ENCODE measurements around the gene FBXL16. TPM values are rescaled to one million over a fixed set of nuclear protein-coding genes. Genes with fewer than 3 reads are reported as not detected.
A peak's percentile ranks its signal among the peaks of the same experiment; 100 is the strongest.
"Not testable (repeated sequence)": the region's sequence is repeated elsewhere in the genome, so short reads cannot be mapped to it uniquely, and the experiment has no call there.

FBXL16 gene
- total RNA-seq, 2 donors from 2014 or later, result 1.0 to 2.3 TPM

DNA sequence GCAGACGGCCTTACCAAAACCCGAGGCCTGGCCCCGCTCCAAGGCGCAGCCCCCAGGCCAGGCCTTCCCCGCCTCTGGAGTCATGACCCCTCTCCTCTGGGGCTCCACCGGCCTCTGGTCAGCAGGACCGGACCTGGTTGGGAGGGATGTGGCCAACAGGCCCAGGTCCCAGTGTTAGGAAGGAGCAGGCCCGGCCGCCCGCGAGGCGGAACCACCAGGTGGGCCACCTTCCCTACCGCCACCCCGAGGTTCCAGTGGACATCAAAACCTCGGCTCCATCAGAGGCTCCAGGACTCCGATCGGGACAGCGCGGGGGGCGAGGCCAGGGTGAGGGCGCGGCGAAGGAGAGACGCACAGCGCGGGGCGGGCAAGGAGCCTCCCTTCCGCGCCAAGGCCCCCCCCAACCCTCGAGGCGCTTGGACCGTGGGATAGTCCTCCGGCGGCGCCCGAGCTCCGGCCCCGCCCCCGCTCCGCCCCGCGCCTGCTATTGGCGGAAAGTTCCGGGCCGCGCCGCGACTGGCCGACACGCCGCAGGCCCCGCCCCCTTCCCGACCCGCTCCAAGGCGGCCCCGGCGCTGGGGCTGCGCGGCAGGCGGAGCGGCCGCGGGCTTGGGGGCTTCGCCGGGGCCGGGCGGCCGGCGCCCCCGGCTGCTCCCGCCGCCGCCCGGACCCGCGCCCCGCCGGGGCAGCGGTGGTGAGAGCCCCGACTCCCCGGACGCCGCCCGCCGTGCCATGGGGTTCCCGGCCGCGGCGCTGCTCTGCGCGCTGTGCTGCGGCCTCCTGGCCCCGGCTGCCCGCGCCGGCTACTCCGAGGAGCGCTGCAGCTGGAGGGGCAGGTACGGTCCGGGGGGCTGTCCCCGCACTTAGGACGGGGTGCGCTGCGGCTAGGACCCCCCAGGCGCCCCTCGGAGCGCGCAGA, 9.2 kb upstream of the FBXL16 start, which contains the start of gene METRN:
Gene METRN, plus strand, starts transcription at position 561 of the 919 bp plus-strand sequence. Its CDS starts 172 bp downstream, at position 733.
- intact Hi-C loops (cut with DNase I), result loop anchor here (5.0 kb wide), 1 partner anchor 337 kb away; no protein-coding TSS in a partner anchor
- H3K36me3 ChIP-seq (replicated peaks in 1 of 2; ENCODE audit: insufficient read depth in 1 of 2, low read depth in 2 of 2), result no peaks in the 10 kb centered on the region
- peaks cover 59% of the 10 kb centered on the region for H3K4me1 ChIP-seq
- TF ChIP-seq POLR2A (IDR thresholded peaks at IDR 0.05), result no peak
- no peak for TF ChIP-seq CTCF (IDR thresholded peaks at IDR 0.05)
- H3K27ac ChIP-seq, result peak within 1 kb of the TSS; percentile 16 to 73 (median 63)
- H3K27me3 ChIP-seq, result peaks cover 0 to 15% of the 10 kb centered on the region in 2 donors
- no peaks in the 10 kb centered on the region for H3K9me3 ChIP-seq
- ATAC-seq (peak; percentile 91), DNase-seq (peak; percentile 92 to 95 (median 93))
- 3 to 6% methylated on average over 5 to 55 of the region's 108 CpGs for WGBS, 2 donors
- peak within 1 kb of the TSS; percentile 25 to 43 for H3K4me3 ChIP-seq

GRCh38 chr16:714079-714478, 8.5 kb upstream of the FBXL16 start:
- H3K4me1 ChIP-seq, result peaks cover 52% of the 10 kb centered on the region
- DNase-seq (no peak), ATAC-seq (no peak)
- H3K4me3 ChIP-seq, result no peak overlapping the region
- H3K36me3 ChIP-seq (replicated peaks in 1 of 2; ENCODE audit: insufficient read depth in 1 of 2, low read depth in 2 of 2), result no peaks in the 10 kb centered on the region
- H3K27ac ChIP-seq, result no peak overlapping the region
- 74 to 81% methylated on average over 2 to 11 of the region's 11 CpGs for whole genome bisulfite sequencing, 2 donors
- intact Hi-C loops (cut with DNase I), result loop anchor here (5.0 kb wide), 1 partner anchor 338 kb away; no protein-coding TSS in a partner anchor
- no peak for TF ChIP-seq CTCF (IDR thresholded peaks at IDR 0.05)
- TF ChIP-seq POLR2A (IDR thresholded peaks at IDR 0.05), result no peak
- H3K27me3 ChIP-seq, result peaks cover 0 to 16% of the 10 kb centered on the region in 2 donors
- no peaks in the 10 kb centered on the region for H3K9me3 ChIP-seq

DNA sequence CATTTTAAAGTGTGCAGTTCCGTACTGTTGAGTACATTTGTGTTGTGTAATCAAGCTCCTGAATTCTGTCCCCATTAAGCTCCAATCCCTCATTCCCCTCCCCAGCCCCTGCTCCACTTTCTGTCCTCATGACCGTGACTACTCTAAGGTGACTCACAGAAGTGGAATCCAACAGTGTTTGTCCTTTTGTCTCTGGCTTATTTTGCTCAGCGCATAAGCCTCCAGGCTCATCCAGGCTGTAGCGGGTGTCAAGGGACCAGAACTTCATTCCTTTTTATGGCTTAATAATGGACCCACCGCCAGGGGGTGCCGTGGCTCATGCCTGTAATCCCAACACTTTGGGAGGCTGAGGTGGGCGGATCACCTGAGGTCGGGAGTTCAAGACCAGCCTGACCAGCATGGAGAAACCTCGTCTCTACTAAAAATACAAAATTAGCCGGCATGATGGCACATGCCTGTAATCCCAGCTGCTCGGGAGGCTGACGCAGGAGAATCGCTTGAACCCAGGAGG, 7.2 kb upstream of the FBXL16 start:
- not testable (repeated sequence) for H3K9me3 ChIP-seq; H3K36me3 ChIP-seq (replicated peaks in 1 of 2; ENCODE audit: insufficient read depth in 1 of 2, low read depth in 2 of 2); ATAC-seq; H3K4me3 ChIP-seq; H3K27ac ChIP-seq
- peak in 1 of 4 donors; percentile 41 for DNase-seq
- peaks cover 0 to 24% of the 10 kb centered on the region in 2 donors for H3K27me3 ChIP-seq
- H3K4me1 ChIP-seq, result peaks cover 40% of the 10 kb centered on the region
- TF ChIP-seq CTCF (IDR thresholded peaks at IDR 0.05), result peak in 2 of 7 experiments; percentile 13 to 21
- WGBS, 2 donors, result 45% methylated on average over 4 to 13 of the region's 13 CpGs
- intact Hi-C loops (cut with DNase I), result loop anchor here (5.0 kb wide), 1 partner anchor 340 kb away; no protein-coding TSS in a partner anchor

DNA sequence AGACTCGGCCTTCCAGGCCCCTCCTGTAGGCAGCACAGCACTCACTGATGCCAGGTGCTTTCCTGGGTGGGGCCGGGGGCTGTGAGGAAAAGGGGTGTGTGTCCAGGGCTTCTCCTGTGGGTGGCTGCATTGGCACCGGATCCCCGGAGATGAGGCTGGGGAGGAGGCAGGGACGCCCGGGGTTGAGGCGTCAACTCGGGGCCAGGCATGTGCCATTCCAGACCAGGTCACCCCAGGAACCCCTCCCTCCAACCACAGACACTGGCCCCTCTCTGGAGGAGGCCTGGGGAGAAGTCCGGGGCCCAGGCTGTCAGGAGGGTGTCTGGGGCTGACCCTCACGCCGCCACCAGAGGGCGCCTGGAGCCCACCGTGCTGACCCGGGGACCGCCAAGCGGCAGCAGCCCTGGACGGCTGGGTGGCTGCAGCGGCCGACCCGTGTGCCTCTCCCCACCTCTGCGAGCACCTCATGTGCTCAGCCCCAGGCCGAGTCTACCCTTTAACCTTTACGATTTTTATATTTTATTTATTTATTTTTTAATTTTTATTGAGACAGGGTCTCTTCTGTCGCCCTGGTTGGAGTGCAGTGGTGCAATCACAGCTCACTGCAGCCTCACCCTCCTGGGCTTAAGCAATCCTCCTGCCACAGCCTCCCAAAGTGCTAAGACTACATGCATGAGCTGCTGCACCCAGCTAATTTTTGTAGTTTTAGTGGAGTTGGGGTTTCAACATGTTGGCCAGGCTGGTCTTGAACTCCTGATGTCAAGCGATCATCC, 6.1 kb upstream of the FBXL16 start:
- no peak for TF ChIP-seq POLR2A (IDR thresholded peaks at IDR 0.05)
- peak; percentile 86 to 94 (median 89) for TF ChIP-seq CTCF (IDR thresholded peaks at IDR 0.05)
- ATAC-seq (peak; percentile 36), DNase-seq (peak; percentile 76 to 83 (median 80))
- WGBS, 2 donors, result 6 to 9% methylated on average over 16 to 24 of the region's 25 CpGs
- Histone ChIP-seq H3K4me3 (no peak overlapping the region), H3K4me1 (peaks cover 30% of the 10 kb centered on the region), H3K27ac (no peak overlapping the region), H3K9me3 (no peaks in the 10 kb centered on the region), H3K36me3 (replicated peaks in 1 of 2; ENCODE audit: insufficient read depth in 1 of 2, low read depth in 2 of 2) (no peaks in the 10 kb centered on the region), H3K27me3 (peaks cover 0 to 24% of the 10 kb centered on the region in 2 donors)
- intact Hi-C loops (cut with DNase I), result loop anchor here (5.0 kb wide), 1 partner anchor 341 kb away; no protein-coding TSS in a partner anchor

Measured in body of pancreas (tissue), 4 donors.